Pancreas (tissue), 10 donors: ENCODE results near the gene ATP9A. TPM values are rescaled to one million over a fixed set of nuclear protein-coding genes. Genes with fewer than 3 reads are reported as not detected.
"Not testable (repeated sequence)": the region's sequence is repeated elsewhere in the genome, so short reads cannot be mapped to it uniquely, and the experiment has no call there.

Source experiments
- ATAC-seq, 4 donors: fragments of 200-7000 bp; cut with Tn5 transposase; one replicate each; pipeline versions ENCODE4 v1.8.0 to v1.9.1; 2020; ENCODE audit warnings: mild to moderate bottlenecking in 4 of 4, moderate library complexity in 4 of 4
- DNase-seq, 6 donors: peaks; one replicate each; pipeline ENCODE4 v3.0.0-alpha.2; 2020
- FAIRE-seq: peaks from 2 replicates; lab custom pipeline; 2012; peaks lifted over from hg19 to GRCh38; lab: Jason Lieb, UNC
- H3K27ac ChIP-seq, 4 donors: fragments of 200-600 bp; sonication (generic); 1 replicate in 3 of 4; 2 replicates in 1 of 4; pipeline versions ENCODE4 v1.5.0 to v1.8.0; 2020
- H3K27me3 ChIP-seq, 4 donors: fragments of 200-600 bp; one replicate each; pipeline ENCODE4 v1.8.0; 2021
- H3K36me3 ChIP-seq, 3 donors: fragments of 200-600 bp; sonication (generic) in 1 of 3; one replicate each; pipeline versions ENCODE4 v1.5.0 to v1.8.0; 2020 to 2021
- H3K4me1 ChIP-seq, 3 donors: fragments of 200-600 bp; one replicate each; pipeline ENCODE4 v1.8.0; 2021
- H3K4me3 ChIP-seq, 4 donors: fragments of 200-600 bp; sonication (generic) in 2 of 4; one replicate each; pipeline versions ENCODE4 v1.5.0 to v1.8.0; 2020 to 2021
- H3K9me3 ChIP-seq, 4 donors: fragments of 200-600 bp; one replicate each; pipeline ENCODE4 v1.8.0; 2021
- CTCF ChIP-seq, 4 donors: fragments of 200-600 bp; sonication (generic) in 3 of 4; IDR thresholded peaks; one replicate each; pipeline versions ENCODE4 v1.5.0 to v1.8.0; 2021; ENCODE audit warnings: antibody characterized with exemption in 4 of 4
- WGBS, 2 donors: extraction: QIAGEN DNeasy Blood & Tissue Kit; methylation state at CpG; one replicate each; pipeline ENCODE4 v1.1.7; 2013; 5-methylcytosine and 5-hydroxymethylcytosine counted together
- intact Hi-C, 3 donors: fragments of 100-400 bp; cut with DNase I; formaldehyde crosslinking; loops; one replicate each; pipeline versions ENCODE4 v1.11.1 to v1.14.2; 2022
- polyA plus RNA-seq, 2 donors: library from polyadenylated mRNA; stranded (reverse); fragments of 200-250 nt; gene quantifications; one replicate each; pipeline ENCODE4 v1.2.3, GENCODE V29; 2013
- total RNA-seq, 6 donors: library from RNA; stranded (reverse); fragmentation: NEBNext Ultra II Directional in 4 of 6; extraction: Animal tissue kit (Norgen Biotek cat#: 25700) in 4 of 6; gene quantifications; one replicate each; pipeline versions ENCODE4 v1.2.1 to v1.2.4, GENCODE V29; 2021 to 2023
- donor health status: healthy with polysubstance abuse.
- donor health status: DM: no; HTN: no; CAD: no; lungs with moderate emphysema.
- donor health status: DM: no; HTN: no; CAD: no.
- donor health status: control.
- donor health status: control.
- donor health status: Bipolar disorder and iron deficiency.
- donor health status: DM: yes; HTN: yes; CAD: no.
- donor health status: DM: no; HTN: no; CAD: no.
- donor health status: DM: no; HTN: no; CAD: no.
- donor health status: DM: yes; HTN: yes; CAD: no.

The ATP9A gene
- 10 to 100 TPM; 17.0 to 41.0 (median 21.4) TPM for total RNA-seq
- 10 to 100 TPM in 1 of 2 donors, 1 to 10 TPM in 1; 5.8 to 15.5 TPM for polyA plus RNA-seq

- Histone ChIP-seq H3K4me1 (no peaks in the 10 kb centered on the region), H3K36me3 (no peaks in the 10 kb centered on the region), H3K27me3 (no peaks in the 10 kb centered on the region), H3K4me3 (peak within 1 kb of the TSS; percentile 60 to 75 (median 74)), H3K27ac (peak within 1 kb of the TSS; percentile 40 to 90 (median 84)), H3K9me3 (no peaks in the 10 kb centered on the region)
- 0 to 1% methylated on average over 31 to 129 of the region's 131 CpGs for WGBS, 2 donors
- FAIRE-seq (no peak), DNase-seq (peak; percentile 41 to 82 (median 58)), ATAC-seq (peak; percentile 49 to 71 (median 58))
- no peak for TF ChIP-seq CTCF (IDR thresholded peaks at IDR 0.05)
- intact Hi-C loops: no loop called here
Measured at GRCh38 chr20:51767867-51768758, at the start of gene ATP9A. ATP9A (minus strand) TSS chr20:51768390; CDS start chr20:51768369, 21 bp downstream.

- DNase-seq, ATAC-seq, H3K4me3 ChIP-seq, H3K9me3 ChIP-seq, H3K27me3 ChIP-seq, H3K4me1 ChIP-seq, H3K27ac ChIP-seq, H3K36me3 ChIP-seq, FAIRE-seq, intact Hi-C loops: not testable (repeated sequence)
- 71 to 85% methylated on average over 8 of the region's 8 CpGs for WGBS, 2 donors
Measured at GRCh38 chr20:51816856-51817255, 48.7 kb upstream of the ATP9A start.

GRCh38 chr20:51815383-51816076 lies 47.3 kb upstream of the ATP9A start:
- 55 to 62% methylated on average over 5 of the region's 5 CpGs for WGBS, 2 donors
- H3K27me3 ChIP-seq: no peaks in the 10 kb centered on the region
- H3K4me1 ChIP-seq: no peaks in the 10 kb centered on the region
- FAIRE-seq (no peak), DNase-seq (no peak), ATAC-seq (no peak)
- no peak overlapping the region for H3K4me3 ChIP-seq
- intact Hi-C loops: no loop called here
- no peaks in the 10 kb centered on the region for H3K36me3 ChIP-seq
- no peak for TF ChIP-seq CTCF (IDR thresholded peaks at IDR 0.05)
- no peaks in the 10 kb centered on the region for H3K9me3 ChIP-seq
- no peak overlapping the region for H3K27ac ChIP-seq

- H3K9me3 ChIP-seq: no peaks in the 10 kb centered on the region
- DNase-seq (no peak), ATAC-seq (no peak), FAIRE-seq (no peak)
- WGBS, 2 donors: 65 to 75% methylated on average over 4 of the region's 4 CpGs
- no peaks in the 10 kb centered on the region for H3K36me3 ChIP-seq
- no peak for TF ChIP-seq CTCF (IDR thresholded peaks at IDR 0.05)
- no peaks in the 10 kb centered on the region for H3K4me1 ChIP-seq
- no peak overlapping the region for H3K4me3 ChIP-seq
- intact Hi-C loops: no loop called here
- H3K27me3 ChIP-seq: no peaks in the 10 kb centered on the region
- H3K27ac ChIP-seq: no peak overlapping the region
Measured at GRCh38 chr20:51812861-51813260, 44.7 kb upstream of the ATP9A start.

- no peak overlapping the region for H3K27ac ChIP-seq
- no peaks in the 10 kb centered on the region for H3K27me3 ChIP-seq
- H3K9me3 ChIP-seq: no peaks in the 10 kb centered on the region
- no peak for ATAC-seq
- no peak overlapping the region for H3K4me3 ChIP-seq
- no peak for DNase-seq
- intact Hi-C loops: no loop called here
- H3K4me1 ChIP-seq: no peaks in the 10 kb centered on the region
- no peaks in the 10 kb centered on the region for H3K36me3 ChIP-seq
- no peak for FAIRE-seq
- TF ChIP-seq CTCF (IDR thresholded peaks at IDR 0.05): no peak
- 69 to 72% methylated on average over 8 of the region's 8 CpGs for WGBS, 2 donors
Measured at GRCh38 chr20:51811514-51812128, 43.4 kb upstream of the ATP9A start.
